ENCODE results near the gene RALGPS1.

Gene RALGPS1

DNA sequence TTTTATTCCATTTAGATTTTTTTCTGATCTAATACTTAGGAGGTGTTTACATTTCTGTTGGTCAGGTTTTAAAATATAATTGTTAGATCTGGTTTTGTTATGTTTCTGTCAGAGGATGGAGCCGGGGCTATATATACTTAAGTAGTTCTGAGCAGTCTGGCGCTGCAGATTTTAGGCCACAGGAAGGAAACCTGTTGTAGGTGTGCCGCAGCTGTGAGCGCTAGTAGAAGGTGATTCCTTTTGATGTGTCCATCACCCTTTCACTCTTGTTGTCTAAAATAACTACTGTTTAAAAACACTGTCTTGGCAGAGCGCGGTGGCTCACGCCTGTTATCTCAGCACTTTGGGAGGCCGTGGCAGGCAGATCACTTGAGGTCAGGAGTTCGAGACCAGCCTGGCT lies 37.2 kb upstream of the RALGPS1 start:
- Histone ChIP-seq H3K27me3 (replicated peaks; ENCODE audit: insufficient read depth, low read length) (no peaks in the 10 kb centered on the region), H4K20me1 (ENCODE audit: insufficient read depth, low read length) (no peaks in the 10 kb centered on the region), H3K27ac (ENCODE audit: low read length) (no peak overlapping the region), H2AFZ (ENCODE audit: low read length) (no peak overlapping the region), H3K4me1 (ENCODE audit: low read length) (no peaks in the 10 kb centered on the region), H3K4me2 (ENCODE audit: low read depth, low read length) (no peak overlapping the region), H3F3A (ENCODE audit: insufficient read depth, low read length) (no peaks in the 10 kb centered on the region; the same call in 1 of the 2 replicates), H3K9ac (ENCODE audit: low read length) (no peak overlapping the region), H3K4me3 (ENCODE audit: low read length) (no peak overlapping the region), H3K36me3 (replicated peaks; ENCODE audit: insufficient read depth, low read length) (no peaks in the 10 kb centered on the region), H3K9me3 (replicated peaks; ENCODE audit: insufficient read depth, low read length) (no peaks in the 10 kb centered on the region), H3K9me2 (replicated peaks; ENCODE audit: insufficient read depth, low read length) (no peaks in the 10 kb centered on the region), H3K79me2 (ENCODE audit: low read length) (peaks cover 26% of the 10 kb centered on the region)
- no peak for TF ChIP-seq EZH2phosphoT487 (IDR thresholded peaks at IDR 0.05; ENCODE audit: low read length)
- TF ChIP-seq EZH2 (optimal IDR thresholded peaks at IDR 0.05; ENCODE audit: low read depth, low read length), result no peak
- TF ChIP-seq, protein P1, sequence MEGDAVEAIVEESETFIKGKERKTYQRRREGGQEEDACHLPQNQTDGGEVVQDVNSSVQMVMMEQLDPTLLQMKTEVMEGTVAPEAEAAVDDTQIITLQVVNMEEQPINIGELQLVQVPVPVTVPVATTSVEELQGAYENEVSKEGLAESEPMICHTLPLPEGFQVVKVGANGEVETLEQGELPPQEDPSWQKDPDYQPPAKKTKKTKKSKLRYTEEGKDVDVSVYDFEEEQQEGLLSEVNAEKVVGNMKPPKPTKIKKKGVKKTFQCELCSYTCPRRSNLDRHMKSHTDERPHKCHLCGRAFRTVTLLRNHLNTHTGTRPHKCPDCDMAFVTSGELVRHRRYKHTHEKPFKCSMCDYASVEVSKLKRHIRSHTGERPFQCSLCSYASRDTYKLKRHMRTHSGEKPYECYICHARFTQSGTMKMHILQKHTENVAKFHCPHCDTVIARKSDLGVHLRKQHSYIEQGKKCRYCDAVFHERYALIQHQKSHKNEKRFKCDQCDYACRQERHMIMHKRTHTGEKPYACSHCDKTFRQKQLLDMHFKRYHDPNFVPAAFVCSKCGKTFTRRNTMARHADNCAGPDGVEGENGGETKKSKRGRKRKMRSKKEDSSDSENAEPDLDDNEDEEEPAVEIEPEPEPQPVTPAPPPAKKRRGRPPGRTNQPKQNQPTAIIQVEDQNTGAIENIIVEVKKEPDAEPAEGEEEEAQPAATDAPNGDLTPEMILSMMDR (IDR thresholded peaks at IDR 0.05; ENCODE audit: low read length), result no peak
- no peak for DNase-seq

DNA sequence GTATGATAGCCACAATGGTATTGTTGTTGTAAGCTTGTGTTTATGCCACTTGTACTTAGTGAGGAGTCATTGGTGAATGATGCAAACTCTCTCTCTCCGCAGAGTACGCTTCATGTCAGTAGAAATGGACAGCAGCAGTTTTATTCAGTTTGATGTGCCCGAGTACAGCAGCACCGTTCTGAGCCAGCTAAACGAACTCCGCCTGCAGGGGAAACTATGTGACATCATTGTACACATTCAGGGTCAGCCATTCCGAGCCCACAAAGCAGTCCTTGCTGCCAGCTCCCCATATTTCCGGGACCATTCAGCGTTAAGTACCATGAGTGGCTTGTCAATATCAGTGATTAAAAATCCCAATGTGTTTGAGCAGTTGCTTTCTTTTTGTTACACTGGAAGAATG lies 35.3 kb upstream of the RALGPS1 start:
- no peak for TF ChIP-seq EZH2 (optimal IDR thresholded peaks at IDR 0.05; ENCODE audit: low read depth, low read length)
- TF ChIP-seq, protein P1 (IDR thresholded peaks at IDR 0.05; ENCODE audit: low read length), result no peak
- TF ChIP-seq EZH2phosphoT487 (IDR thresholded peaks at IDR 0.05; ENCODE audit: low read length), result no peak
- H3K36me3 ChIP-seq (replicated peaks; ENCODE audit: insufficient read depth, low read length), result no peaks in the 10 kb centered on the region
- H3K9ac ChIP-seq (ENCODE audit: low read length), result no peak overlapping the region
- no peaks in the 10 kb centered on the region for H3K9me3 ChIP-seq (replicated peaks; ENCODE audit: insufficient read depth, low read length)
- H3K27ac ChIP-seq (ENCODE audit: low read length), result no peak overlapping the region
- H3K27me3 ChIP-seq (replicated peaks; ENCODE audit: insufficient read depth, low read length), result no peaks in the 10 kb centered on the region
- no peaks in the 10 kb centered on the region for H3K4me1 ChIP-seq (ENCODE audit: low read length)
- no peak overlapping the region for H3K4me3 ChIP-seq (ENCODE audit: low read length)
- H3K4me2 ChIP-seq (ENCODE audit: low read depth, low read length), result no peak overlapping the region
- H2AFZ ChIP-seq (ENCODE audit: low read length), result no peak overlapping the region
- H3K9me2 ChIP-seq (replicated peaks; ENCODE audit: insufficient read depth, low read length), result no peaks in the 10 kb centered on the region
- H3F3A ChIP-seq (ENCODE audit: insufficient read depth, low read length), result no peaks in the 10 kb centered on the region
- no peak for DNase-seq
- no peaks in the 10 kb centered on the region for H4K20me1 ChIP-seq (ENCODE audit: insufficient read depth, low read length)
- peaks cover 15% of the 10 kb centered on the region for H3K79me2 ChIP-seq (ENCODE audit: low read length)

DNA sequence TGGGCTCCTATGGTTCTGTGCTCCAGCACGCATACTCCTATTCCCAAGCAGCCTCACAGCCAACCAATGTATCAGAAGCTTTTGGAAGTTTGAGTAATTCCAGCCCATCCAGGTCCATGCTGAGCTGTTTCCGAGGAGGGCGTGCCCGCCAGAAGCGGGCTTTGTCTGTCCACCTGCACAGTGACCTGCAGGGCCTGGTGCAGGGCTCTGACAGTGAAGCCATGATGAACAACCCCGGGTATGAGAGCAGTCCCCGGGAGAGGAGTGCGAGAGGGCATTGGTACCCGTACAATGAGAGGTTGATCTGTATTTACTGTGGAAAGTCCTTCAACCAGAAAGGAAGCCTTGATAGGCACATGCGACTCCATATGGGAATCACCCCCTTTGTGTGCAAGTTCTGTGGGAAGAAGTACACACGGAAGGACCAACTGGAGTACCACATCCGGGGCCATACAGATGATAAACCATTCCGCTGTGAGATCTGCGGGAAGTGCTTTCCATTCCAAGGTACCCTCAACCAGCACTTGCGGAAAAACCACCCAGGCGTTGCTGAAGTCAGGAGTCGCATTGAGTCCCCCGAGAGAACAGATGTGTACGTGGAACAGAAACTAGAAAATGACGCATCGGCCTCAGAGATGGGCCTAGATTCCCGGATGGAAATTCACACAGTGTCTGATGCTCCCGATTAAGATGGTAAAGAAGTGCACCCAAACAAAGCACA lies 34.2 kb upstream of the RALGPS1 start:
- H3K36me3 ChIP-seq (replicated peaks; ENCODE audit: insufficient read depth, low read length), result no peaks in the 10 kb centered on the region
- H3K9me2 ChIP-seq (replicated peaks; ENCODE audit: insufficient read depth, low read length), result no peaks in the 10 kb centered on the region
- no peak for TF ChIP-seq EZH2phosphoT487 (IDR thresholded peaks at IDR 0.05; ENCODE audit: low read length)
- TF ChIP-seq EZH2 (optimal IDR thresholded peaks at IDR 0.05; ENCODE audit: low read depth, low read length), result no peak
- TF ChIP-seq, protein P1 (IDR thresholded peaks at IDR 0.05; ENCODE audit: low read length), result no peak
- DNase-seq, result no peak
- no peak overlapping the region for H3K4me2 ChIP-seq (ENCODE audit: low read depth, low read length)
- no peaks in the 10 kb centered on the region for H3K4me1 ChIP-seq (ENCODE audit: low read length)
- H2AFZ ChIP-seq (ENCODE audit: low read length), result no peak overlapping the region
- H3K27me3 ChIP-seq (replicated peaks; ENCODE audit: insufficient read depth, low read length), result no peaks in the 10 kb centered on the region
- H3K79me2 ChIP-seq (ENCODE audit: low read length), result peaks cover 14% of the 10 kb centered on the region
- H3K4me3 ChIP-seq (ENCODE audit: low read length), result no peak overlapping the region
- H3F3A ChIP-seq (ENCODE audit: insufficient read depth, low read length), result no peaks in the 10 kb centered on the region
- no peaks in the 10 kb centered on the region for H4K20me1 ChIP-seq (ENCODE audit: insufficient read depth, low read length)
- no peaks in the 10 kb centered on the region for H3K9me3 ChIP-seq (replicated peaks; ENCODE audit: insufficient read depth, low read length)
- H3K9ac ChIP-seq (ENCODE audit: low read length), result no peak overlapping the region
- no peak overlapping the region for H3K27ac ChIP-seq (ENCODE audit: low read length)
